NCI-H1694 treated with DMSO at 0.1 percent for 48 hours (cell line): ENCODE data around the gene SLC23A2.

ENCODE experiments used
- DNase-seq: peaks from one replicate; lab custom pipeline; 2025; lab: John Stamatoyannopoulos, UW

SLC23A2 gene

GRCh38 chr20:4966826-4967751 is 34.2 kb downstream of the SLC23A2 start:
- no peak for DNase-seq

GRCh38 chr20:4962241-4962855 is 39.0 kb downstream of the SLC23A2 start:
- DNase-seq, result no peak

- no peak for DNase-seq
These were observed 39.6 kb downstream of the SLC23A2 start for GRCh38 chr20:4961746-4962145.

GRCh38 chr20:4959592-4959991 is 41.7 kb downstream of the SLC23A2 start:
- DNase-seq, result no peak

GRCh38 chr20:4957939-4958362 is 43.4 kb downstream of the SLC23A2 start:
- no peak for DNase-seq

GRCh38 chr20:4957187-4957586 is 44.1 kb downstream of the SLC23A2 start:
- no peak for DNase-seq

GRCh38 chr20:4956200-4956810 is 45.0 kb downstream of the SLC23A2 start:
- peak; percentile 49 for DNase-seq

- no peak for DNase-seq
These were observed 47.4 kb downstream of the SLC23A2 start for GRCh38 chr20:4953881-4954280.

- no peak for DNase-seq
These were observed 49.1 kb downstream of the SLC23A2 start for GRCh38 chr20:4952229-4952628.

GRCh38 chr20:4951299-4951698 is 50.0 kb downstream of the SLC23A2 start:
- no peak for DNase-seq

- no peak for DNase-seq
These were observed 50.5 kb downstream of the SLC23A2 start for GRCh38 chr20:4950841-4951240.

- no peak for DNase-seq
These were observed 50.9 kb downstream of the SLC23A2 start for GRCh38 chr20:4950437-4950836.

- DNase-seq, result peak; percentile 28
These were observed 51.5 kb downstream of the SLC23A2 start for GRCh38 chr20:4949833-4950178.

- no peak for DNase-seq
These were observed 53.3 kb downstream of the SLC23A2 start for GRCh38 chr20:4947817-4948559.

- no peak for DNase-seq
These were observed 54.3 kb downstream of the SLC23A2 start for GRCh38 chr20:4946986-4947385.

- DNase-seq, result no peak
These were observed 54.7 kb downstream of the SLC23A2 start for GRCh38 chr20:4946585-4946984.

GRCh38 chr20:4944518-4945313 is 56.6 kb downstream of the SLC23A2 start:
- no peak for DNase-seq

GRCh38 chr20:4942331-4942730 is 59.0 kb downstream of the SLC23A2 start:
- DNase-seq, result no peak

GRCh38 chr20:4937407-4938319 is 63.6 kb downstream of the SLC23A2 start:
- no peak for DNase-seq

GRCh38 chr20:4936851-4937406 is 64.4 kb downstream of the SLC23A2 start:
- no peak for DNase-seq
